Muscle of leg (tissue), 11 donors: Measurements from ENCODE around the gene ANAPC2. TPM values are rescaled to one million over a fixed set of nuclear protein-coding genes. Genes with fewer than 3 reads are reported as not detected.

Source experiments
- DNase-seq: peaks from one replicate; pipeline ENCODE4 v3.0.0; 2013
- H3K27ac ChIP-seq: one replicate; pipeline ENCODE4 v1.5.1; 2013; ENCODE audit warnings: mild to moderate bottlenecking, low read length, control low read depth
- H3K27me3 ChIP-seq: one replicate; pipeline ENCODE4 v1.6.1; 2013; ENCODE audit warnings: low read length; ENCODE audit not compliant: control insufficient read depth, insufficient read depth
- H3K36me3 ChIP-seq: one replicate; pipeline ENCODE4 v1.6.1; 2013; ENCODE audit warnings: low read length; ENCODE audit not compliant: control insufficient read depth, insufficient read depth
- H3K4me1 ChIP-seq: one replicate; pipeline ENCODE4 v1.6.1; 2013; ENCODE audit warnings: low read length; ENCODE audit not compliant: control insufficient read depth, insufficient read depth
- H3K4me3 ChIP-seq: one replicate; pipeline ENCODE4 v1.5.1; 2013; ENCODE audit warnings: low read length, control low read depth
- H3K9me3 ChIP-seq: replicated peaks from 2 replicates; pipeline ENCODE4 v1.6.1; 2013; ENCODE audit warnings: low read depth, low read length; ENCODE audit not compliant: control insufficient read depth
- WGBS: methylation state at CpG from one replicate; pipeline ENCODE4 v1.1.5; 2013; ENCODE audit warnings: missing lambda C conversion rate; ENCODE audit not compliant: insufficient coverage; 5-methylcytosine and 5-hydroxymethylcytosine counted together
- polyA plus RNA-seq, 8 donors: library from polyadenylated mRNA; unstranded; fragments of 120-200 nt; gene quantifications; one replicate each; pipeline versions ENCODE4 v1.2.1 to v1.2.3, GENCODE V29; 2013; ENCODE audit warnings: inconsistent platforms in 1 of 8, low replicate concordance in 1 of 8; ENCODE audit not compliant: insufficient read length in 8 of 8, insufficient read depth in 1 of 8
- total RNA-seq: library from RNA; stranded (reverse); fragments of 120-200 nt; gene quantifications from one replicate; pipeline ENCODE4 v1.2.4, GENCODE V29; 2013

Gene ANAPC2
- total and polyA plus RNA-seq, 9 donors: 20.4 to 41.6 (median 31.1) TPM

GRCh38 chr9:137227054-137227852, 38.9 kb upstream of the ANAPC2 start, which contains the start of gene RNF224:
Gene RNF224, plus strand, starts transcription at chr9:137227502. Its CDS starts 834 bp downstream, at chr9:137228336.
- 38% methylated on average over 25 of the region's 25 CpGs for WGBS
- H3K36me3 ChIP-seq: no peaks in the 10 kb centered on the region
- H3K27ac ChIP-seq: no peak within 1 kb of the TSS
- peak; percentile 68 for DNase-seq
- H3K9me3 ChIP-seq: no peaks in the 10 kb centered on the region
- peaks cover 35% of the 10 kb centered on the region for H3K4me1 ChIP-seq
- no peak within 1 kb of the TSS for H3K4me3 ChIP-seq
- H3K27me3 ChIP-seq: peaks cover 18% of the 10 kb centered on the region

GRCh38 chr9:137226338-137227053, 38.1 kb upstream of the ANAPC2 start:
- H3K4me1 ChIP-seq: peaks cover 35% of the 10 kb centered on the region
- H3K9me3 ChIP-seq: no peaks in the 10 kb centered on the region
- WGBS: 78% methylated on average over 13 of the region's 18 CpGs
- H3K36me3 ChIP-seq: no peaks in the 10 kb centered on the region
- no peak for DNase-seq
- no peak overlapping the region for H3K27ac ChIP-seq
- H3K27me3 ChIP-seq: peaks cover 14% of the 10 kb centered on the region
- H3K4me3 ChIP-seq: no peak overlapping the region

DNA sequence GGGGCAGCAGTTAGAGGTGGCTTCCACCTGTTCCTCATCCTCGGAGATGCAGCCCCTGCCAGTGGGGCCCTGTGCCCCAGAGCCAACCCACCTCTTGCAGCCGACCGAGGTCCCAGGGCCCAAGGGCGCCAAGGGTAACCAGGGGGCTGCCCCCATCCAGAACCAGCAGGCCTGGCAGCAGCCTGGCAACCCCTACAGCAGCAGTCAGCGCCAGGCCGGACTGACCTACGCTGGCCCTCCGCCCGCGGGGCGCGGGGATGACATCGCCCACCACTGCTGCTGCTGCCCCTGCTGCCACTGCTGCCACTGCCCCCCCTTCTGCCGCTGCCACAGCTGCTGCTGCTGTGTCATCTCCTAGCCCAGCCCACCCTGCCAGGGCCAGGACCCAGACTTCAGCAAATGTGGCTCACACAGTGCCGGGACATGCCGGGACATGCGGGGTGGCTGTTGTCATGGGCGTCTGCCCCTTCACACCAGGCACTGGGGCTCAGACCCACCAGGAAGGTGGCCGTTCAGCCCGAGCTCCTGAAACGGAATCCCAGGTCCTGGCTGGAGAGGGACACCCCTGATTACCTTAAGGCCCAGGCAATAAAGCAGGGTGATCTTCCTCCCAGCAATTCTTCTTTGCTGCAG, 37.5 kb upstream of the ANAPC2 start:
- no peaks in the 10 kb centered on the region for H3K36me3 ChIP-seq
- H3K27me3 ChIP-seq: peaks cover 14% of the 10 kb centered on the region
- H3K4me1 ChIP-seq: peaks cover 36% of the 10 kb centered on the region
- H3K9me3 ChIP-seq: no peaks in the 10 kb centered on the region
- H3K27ac ChIP-seq: no peak overlapping the region
- WGBS: 81% methylated on average over 16 of the region's 21 CpGs
- no peak for DNase-seq
- H3K4me3 ChIP-seq: no peak overlapping the region

GRCh38 chr9:137224830-137225694, 36.7 kb upstream of the ANAPC2 start, which contains the start of gene CYSRT1:
Gene CYSRT1, plus strand, starts transcription at chr9:137225174. Its CDS starts 448 bp downstream, at chr9:137225622.
- DNase-seq: no peak
- no peak within 1 kb of the TSS for H3K27ac ChIP-seq
- no peaks in the 10 kb centered on the region for H3K36me3 ChIP-seq
- H3K4me1 ChIP-seq: peaks cover 38% of the 10 kb centered on the region
- peak within 1 kb of the TSS; percentile 89 for H3K4me3 ChIP-seq
- 52% methylated on average over 17 of the region's 23 CpGs for WGBS
- no peaks in the 10 kb centered on the region for H3K9me3 ChIP-seq
- H3K27me3 ChIP-seq: peaks cover 12% of the 10 kb centered on the region

- peak; percentile 99 for DNase-seq
- Histone ChIP-seq H3K9me3 (no peaks in the 10 kb centered on the region), H3K27ac (peak overlapping the region; percentile 88), H3K4me1 (peaks cover 38% of the 10 kb centered on the region), H3K36me3 (no peaks in the 10 kb centered on the region), H3K27me3 (peaks cover 5% of the 10 kb centered on the region), H3K4me3 (peak overlapping the region; percentile 89)
- WGBS: 2% methylated on average over 63 of the region's 63 CpGs
Observed at GRCh38 chr9:137223078-137223970, 35.0 kb upstream of the ANAPC2 start.

DNA sequence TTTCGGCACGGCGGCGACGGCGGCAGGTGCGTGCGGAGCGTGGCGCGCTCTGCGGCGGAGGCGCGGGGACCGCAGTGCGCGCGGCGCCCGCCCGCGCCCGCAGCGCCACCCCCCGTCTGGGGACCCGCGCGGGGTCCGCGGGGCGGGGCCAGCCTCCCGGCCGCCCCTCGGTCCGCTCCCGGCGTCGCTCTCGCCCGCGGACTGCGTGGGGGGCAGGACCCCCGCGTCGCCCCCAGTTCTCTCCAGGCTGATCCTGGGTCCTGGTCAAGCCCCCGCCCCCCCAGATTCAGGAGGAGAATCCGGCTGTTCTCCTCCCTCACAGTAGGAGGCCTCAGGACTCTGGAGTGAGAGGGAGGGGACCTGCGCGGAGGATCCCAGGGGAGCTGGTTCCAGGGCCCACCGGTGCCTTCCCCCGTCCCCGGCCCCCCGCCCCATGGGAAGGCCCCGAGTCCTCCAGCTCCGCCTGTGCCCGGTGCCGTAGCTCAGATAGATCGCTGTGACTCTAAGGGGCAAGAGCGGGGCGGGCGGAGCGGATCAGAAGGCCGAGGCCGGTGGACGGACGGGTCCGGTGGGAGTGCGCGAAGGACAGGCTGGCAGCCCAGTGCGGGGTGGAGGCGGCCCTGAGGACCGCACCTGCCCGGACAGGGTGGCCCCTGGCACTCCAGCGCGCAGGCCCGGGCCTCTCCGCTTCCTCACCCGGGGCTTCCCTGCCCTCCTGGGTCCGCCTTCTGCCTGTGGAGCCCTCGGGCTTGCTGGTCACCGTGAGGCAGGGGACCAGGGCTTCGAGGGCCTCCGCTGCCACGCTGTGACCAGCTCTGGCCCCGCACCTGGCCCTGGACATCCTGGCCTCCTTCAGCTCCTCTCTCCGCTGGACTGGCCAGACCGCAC, 34.1 kb upstream of the ANAPC2 start, which contains the start of gene RNF208:
TSS of gene RNF208 (minus strand) at position 51 of the 888 bp plus-strand sequence. CDS start 1,028 bp downstream, outside the sequence.
- DNase-seq: peak; percentile 38
- H3K9me3 ChIP-seq: no peaks in the 10 kb centered on the region
- peaks cover 34% of the 10 kb centered on the region for H3K4me1 ChIP-seq
- H3K27ac ChIP-seq: peak within 1 kb of the TSS; percentile 88
- peak within 1 kb of the TSS; percentile 89 for H3K4me3 ChIP-seq
- H3K27me3 ChIP-seq: peaks cover 3% of the 10 kb centered on the region
- 3% methylated on average over 85 of the region's 88 CpGs for WGBS
- no peaks in the 10 kb centered on the region for H3K36me3 ChIP-seq

DNA sequence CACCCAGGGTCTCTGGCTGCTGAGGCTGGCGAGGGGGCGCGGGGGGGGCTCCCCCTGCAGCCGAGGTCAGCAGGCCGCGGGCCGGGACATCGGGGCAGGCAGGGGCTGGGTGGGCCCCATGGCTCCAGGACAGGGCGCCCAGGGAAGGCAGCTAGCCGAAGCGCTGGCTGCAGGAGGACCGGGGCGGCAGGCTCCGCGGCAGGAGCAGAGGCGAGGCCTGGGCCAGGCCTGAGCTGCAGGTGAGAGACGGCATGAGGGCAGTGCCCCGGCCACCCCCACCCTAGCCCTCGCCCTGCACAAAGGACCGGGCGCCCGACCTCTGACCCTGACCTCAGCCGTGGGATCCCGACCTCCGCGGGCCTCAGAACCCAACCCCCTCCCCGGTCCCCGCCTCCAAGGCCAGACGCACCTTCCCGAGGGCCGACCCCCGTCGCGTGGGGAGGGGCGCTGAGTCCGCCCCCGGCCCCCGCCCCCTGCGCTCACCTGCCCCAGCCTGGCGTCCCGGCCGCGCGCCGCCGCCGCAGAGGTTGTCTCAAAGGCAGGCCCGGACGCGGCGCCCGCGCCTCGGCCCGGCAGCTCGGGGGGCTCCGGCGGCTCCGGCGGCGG, 33.2 kb upstream of the ANAPC2 start:
- Histone ChIP-seq H3K9me3 (no peaks in the 10 kb centered on the region), H3K4me3 (peak overlapping the region; percentile 19), H3K36me3 (peaks cover 1% of the 10 kb centered on the region), H3K27me3 (peaks cover 3% of the 10 kb centered on the region), H3K27ac (no peak overlapping the region), H3K4me1 (peaks cover 28% of the 10 kb centered on the region)
- 5% methylated on average over 61 of the region's 61 CpGs for WGBS
- no peak for DNase-seq

- no peaks in the 10 kb centered on the region for H3K9me3 ChIP-seq
- H3K36me3 ChIP-seq: peaks cover 6% of the 10 kb centered on the region
- no peak overlapping the region for H3K27ac ChIP-seq
- H3K27me3 ChIP-seq: peaks cover 3% of the 10 kb centered on the region
- no peak overlapping the region for H3K4me3 ChIP-seq
- 74% methylated on average over 3 of the region's 14 CpGs for WGBS
- no peak for DNase-seq
- peaks cover 28% of the 10 kb centered on the region for H3K4me1 ChIP-seq
Observed at GRCh38 chr9:137221095-137221505, 32.7 kb upstream of the ANAPC2 start.
